GM21528 (cell line): ENCODE results near the gene TMEM132D.
"Not testable (repeated sequence)": the region's sequence is repeated elsewhere in the genome, so short reads cannot be mapped to it uniquely, and the experiment has no call there.

ENCODE experiments used
- ATAC-seq: cut with Tn5 transposase; IDR thresholded peaks from one replicate; pipeline ENCODE4 v1.9.1; 2021; ENCODE audit warnings: mild to moderate bottlenecking, moderate library complexity; ENCODE audit not compliant: unreplicated experiment, low FRiP score

TMEM132D gene

GRCh38 chr12:129903956-129904829, at the start of gene TMEM132D:
TSS of gene TMEM132D (minus strand) at chr12:129904025.
- no peak for ATAC-seq

GRCh38 chr12:129949651-129950050, 45.8 kb upstream of the TMEM132D start:
- ATAC-seq, result no peak

DNA sequence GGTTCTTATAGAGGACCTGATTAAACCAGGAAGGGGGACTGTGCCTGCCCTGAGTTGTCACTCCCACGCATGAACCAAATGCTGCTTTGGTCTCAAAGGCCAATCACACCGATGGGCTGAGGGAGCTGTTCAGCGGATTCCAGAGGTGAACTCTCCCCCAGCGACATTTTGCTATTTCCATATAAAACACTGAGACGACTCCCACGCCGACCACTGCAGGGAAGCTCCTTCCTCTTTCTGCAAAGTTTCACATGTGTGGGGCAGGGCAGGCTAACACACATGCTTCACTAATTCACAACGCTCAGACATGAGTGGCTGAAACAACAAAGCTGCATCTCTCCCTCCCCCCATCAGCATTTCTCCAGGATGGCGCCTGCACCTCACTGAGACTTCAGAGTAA, 37.8 kb upstream of the TMEM132D start:
- ATAC-seq, result no peak

- ATAC-seq, result no peak
These were observed 34.3 kb upstream of the TMEM132D start for GRCh38 chr12:129938089-129938488.

DNA sequence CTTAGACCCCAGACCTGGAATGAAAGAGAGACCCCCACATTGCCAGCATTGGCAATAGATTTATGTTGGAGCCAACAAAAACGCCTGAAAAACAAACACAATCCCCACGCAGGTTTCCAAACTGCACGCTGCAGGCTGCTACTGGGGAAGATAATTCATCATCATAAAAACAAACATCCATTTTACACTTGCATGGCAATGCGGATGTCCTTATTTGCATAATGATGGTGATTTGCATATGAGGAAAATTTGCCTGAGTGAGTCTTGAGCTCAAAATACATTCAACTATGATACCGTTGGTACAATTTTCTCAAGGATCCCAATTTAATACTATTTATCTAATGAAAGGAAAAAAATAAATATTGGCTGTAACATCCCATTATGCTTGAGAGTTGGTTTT, 33.6 kb upstream of the TMEM132D start:
- no peak for ATAC-seq

DNA sequence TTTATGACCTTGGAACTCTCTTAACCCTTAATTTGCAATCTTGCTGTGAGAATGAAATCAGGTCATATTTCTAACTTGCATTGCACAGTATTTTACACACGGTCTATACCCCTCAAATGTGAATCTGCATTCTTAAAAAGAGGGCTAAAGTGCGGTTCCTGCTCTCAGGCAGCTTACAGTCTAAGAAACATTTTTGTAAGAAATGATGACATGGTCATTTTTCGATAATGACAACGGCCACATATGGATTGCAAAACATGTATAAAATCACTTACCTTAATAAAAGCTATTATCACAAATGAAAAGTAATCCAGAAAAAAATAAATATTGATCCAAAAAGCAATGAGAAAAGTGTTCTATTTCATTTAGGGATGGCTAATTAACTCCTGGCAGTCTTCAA, 24.8 kb upstream of the TMEM132D start:
- ATAC-seq, result no peak

GRCh38 chr12:129927316-129927900, 23.6 kb upstream of the TMEM132D start:
- no peak for ATAC-seq

GRCh38 chr12:129911428-129912049, 7.7 kb upstream of the TMEM132D start:
- ATAC-seq, result peak; percentile 78

GRCh38 chr12:129909051-129910020, 5.5 kb upstream of the TMEM132D start:
- ATAC-seq, result no peak

GRCh38 chr12:129903092-129903945, 506 bp downstream of the TMEM132D start:
- no peak for ATAC-seq

GRCh38 chr12:129902371-129903091, 1.3 kb downstream of the TMEM132D start:
- no peak for ATAC-seq

GRCh38 chr12:129901254-129901653, 2.6 kb downstream of the TMEM132D start:
- ATAC-seq, result no peak

DNA sequence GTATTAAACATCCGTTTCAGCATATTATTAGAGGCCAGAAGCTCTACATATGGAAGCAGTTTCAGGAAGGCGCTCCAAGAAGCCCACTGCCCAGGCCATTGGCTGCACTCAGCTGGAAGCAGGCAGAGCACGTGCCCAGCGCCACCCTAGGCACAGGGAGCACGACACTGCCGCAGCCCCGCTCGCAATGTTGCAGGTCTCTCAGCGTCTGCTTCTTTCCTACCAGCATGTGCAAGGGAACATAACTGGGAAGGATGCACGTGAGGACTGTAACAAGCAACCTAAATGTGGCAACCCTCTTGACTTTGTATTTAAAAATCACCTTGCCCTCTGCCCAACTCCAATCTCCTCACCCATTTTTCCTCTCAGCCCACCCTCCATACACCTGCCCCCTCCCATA, 3.5 kb downstream of the TMEM132D start:
- no peak for ATAC-seq

GRCh38 chr12:129899045-129899444, 4.8 kb downstream of the TMEM132D start:
- not testable (repeated sequence) for ATAC-seq

DNA sequence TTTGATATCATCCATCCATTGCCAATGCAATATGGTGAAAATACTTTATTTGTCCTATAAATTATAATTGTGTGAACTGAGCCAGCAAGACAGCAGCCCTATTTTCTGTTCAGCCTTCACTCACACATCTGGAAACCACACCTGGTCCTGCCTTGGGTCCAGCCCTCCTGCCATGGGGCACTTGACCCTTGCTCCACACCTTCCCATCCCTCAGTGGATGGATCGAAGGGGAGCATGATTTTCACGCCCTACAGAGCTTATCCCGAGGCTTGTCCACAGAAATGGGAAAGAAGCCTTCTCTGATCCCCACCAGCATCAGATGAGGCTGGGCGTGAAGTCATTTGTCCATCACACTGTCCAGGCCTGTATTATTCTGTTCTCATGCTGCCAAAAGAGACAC, 10.1 kb downstream of the TMEM132D start:
- no peak for ATAC-seq

DNA sequence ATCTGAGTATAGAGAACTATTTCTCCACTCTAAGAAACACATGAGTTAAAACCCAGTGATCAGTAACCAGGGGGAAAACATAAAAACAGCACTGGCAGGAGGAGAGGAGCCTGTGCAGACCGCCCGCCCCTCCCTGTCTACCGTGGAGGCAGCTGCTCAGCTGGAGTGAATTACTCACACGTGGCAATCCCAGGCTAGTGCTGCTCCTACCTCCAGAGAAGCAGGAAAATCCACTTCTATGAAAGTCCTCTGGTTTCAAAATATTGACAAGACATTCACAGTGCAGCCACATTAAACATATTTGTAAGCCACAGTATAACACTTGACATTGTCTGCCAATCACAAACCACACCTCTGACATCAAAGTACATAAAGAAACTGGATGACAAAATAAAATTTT, 16.7 kb downstream of the TMEM132D start:
- ATAC-seq, result no peak

- ATAC-seq, result no peak
These were observed 17.3 kb downstream of the TMEM132D start for GRCh38 chr12:129886541-129886940.

GRCh38 chr12:129885287-129885686, 18.5 kb downstream of the TMEM132D start:
- no peak for ATAC-seq

DNA sequence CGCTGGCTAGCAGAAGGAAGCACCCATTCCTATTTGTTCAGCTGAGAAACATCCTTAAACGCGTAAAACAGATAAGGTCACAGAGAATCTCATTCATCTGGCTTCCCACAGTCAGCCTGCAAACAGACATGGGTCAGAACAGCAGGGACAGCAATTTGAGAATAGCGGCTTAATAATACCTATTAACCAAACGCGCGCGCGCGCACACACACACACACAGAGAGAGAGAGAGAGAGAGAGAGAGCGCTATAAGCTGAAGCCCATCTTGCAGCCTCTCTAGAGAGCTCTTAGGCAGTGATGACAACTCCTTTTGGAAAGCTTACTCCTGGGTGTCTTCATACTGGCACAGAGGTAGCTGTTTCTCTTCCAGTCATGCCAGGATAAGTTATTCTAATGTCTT, 26.4 kb downstream of the TMEM132D start:
- no peak for ATAC-seq
